Measurements from ENCODE around the gene ZDHHC23.

The ZDHHC23 gene

GRCh38 chr3:114005481-114005880, 57.7 kb downstream of the ZDHHC23 start:
- DNase-seq (ENCODE audit: low read depth in 3 of 3), result no peak

- DNase-seq (ENCODE audit: low read depth in 3 of 3), result no peak
These were observed 63.4 kb downstream of the ZDHHC23 start for GRCh38 chr3:114011059-114011797.
